GM21423 (cell line): Measurements from ENCODE around the gene STT3B.
"Not testable (repeated sequence)": the region's sequence is repeated elsewhere in the genome, so short reads cannot be mapped to it uniquely, and the experiment has no call there.

Source experiments
- ATAC-seq: cut with Tn5 transposase; IDR thresholded peaks from one replicate; pipeline ENCODE4 v1.9.1; 2021; ENCODE audit warnings: mild to moderate bottlenecking, moderate library complexity; ENCODE audit not compliant: unreplicated experiment

Gene STT3B

DNA sequence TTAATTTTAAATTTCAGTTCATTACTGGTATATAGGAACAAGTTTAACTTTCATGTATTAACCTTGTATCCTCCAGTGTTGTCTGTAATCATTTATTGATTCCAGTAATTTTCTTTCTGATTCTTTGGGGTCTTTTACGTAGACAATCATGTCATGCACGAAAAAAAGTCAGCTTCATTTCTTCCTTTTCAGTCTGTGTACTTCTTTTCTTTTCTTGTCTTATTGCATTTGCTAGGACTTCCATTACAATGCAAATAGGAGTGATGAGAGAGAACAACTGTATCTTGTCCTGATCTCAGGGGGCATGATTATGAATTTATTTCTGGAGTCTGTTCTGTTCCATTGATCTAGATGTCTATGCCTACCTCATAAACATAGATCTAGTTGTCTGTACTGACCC, 56.5 kb downstream of the STT3B start:
- ATAC-seq: no peak

- ATAC-seq: no peak
Measured at GRCh38 chr3:31590650-31591049, 57.9 kb downstream of the STT3B start.

- no peak for ATAC-seq
Measured at GRCh38 chr3:31592764-31593163, 60.0 kb downstream of the STT3B start.

DNA sequence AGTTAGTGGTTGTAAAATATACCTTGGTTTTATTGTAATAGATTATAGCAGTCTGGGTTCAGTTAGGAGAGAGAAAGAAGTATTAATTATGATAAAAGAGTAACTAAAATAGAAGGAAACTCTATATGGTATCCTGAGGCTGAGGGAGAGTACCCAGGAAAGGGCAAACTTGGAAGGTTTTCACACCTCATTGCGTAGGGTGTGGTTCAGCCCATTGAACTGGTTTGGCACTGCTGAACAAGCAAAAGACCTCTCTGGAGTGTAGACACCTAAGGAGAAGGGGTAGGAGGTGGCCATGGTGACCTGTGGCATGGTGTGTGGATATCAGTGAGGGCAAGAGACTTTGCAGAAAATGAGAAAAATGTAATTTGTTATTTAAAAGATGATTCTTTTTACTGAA, 63.5 kb downstream of the STT3B start:
- ATAC-seq: no peak

GRCh38 chr3:31600431-31600830, 67.7 kb downstream of the STT3B start:
- no peak for ATAC-seq

DNA sequence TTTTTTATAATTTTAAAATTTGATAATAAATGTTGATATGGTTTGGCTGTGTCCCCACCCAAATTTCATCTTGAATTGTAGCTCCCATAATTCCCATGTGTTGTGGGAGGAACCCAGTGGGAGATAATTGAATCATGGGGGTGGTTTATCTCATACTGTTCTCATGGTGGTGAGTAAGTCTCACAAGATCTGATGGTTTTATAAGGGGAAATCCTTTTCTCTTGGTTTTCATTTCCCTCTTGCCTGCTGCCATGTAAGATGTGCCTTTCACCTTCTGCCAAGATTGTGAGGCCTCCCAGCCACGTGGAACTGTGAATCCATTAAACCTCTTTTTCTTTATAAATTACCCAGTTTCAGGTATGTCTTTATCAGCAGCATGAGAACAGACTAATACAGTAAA, 72.6 kb downstream of the STT3B start:
- not testable (repeated sequence) for ATAC-seq

- ATAC-seq: no peak
Measured at GRCh38 chr3:31606453-31606852, 73.7 kb downstream of the STT3B start.

- ATAC-seq: no peak
Measured at GRCh38 chr3:31610700-31611275, 78.1 kb downstream of the STT3B start.

- ATAC-seq: no peak
Measured at GRCh38 chr3:31613177-31613576, 80.5 kb downstream of the STT3B start.

GRCh38 chr3:31613654-31614053, 80.9 kb downstream of the STT3B start:
- ATAC-seq: no peak

GRCh38 chr3:31614162-31614921, 81.6 kb downstream of the STT3B start:
- ATAC-seq: no peak

- ATAC-seq: no peak
Measured at GRCh38 chr3:31615071-31615875, 82.5 kb downstream of the STT3B start.

DNA sequence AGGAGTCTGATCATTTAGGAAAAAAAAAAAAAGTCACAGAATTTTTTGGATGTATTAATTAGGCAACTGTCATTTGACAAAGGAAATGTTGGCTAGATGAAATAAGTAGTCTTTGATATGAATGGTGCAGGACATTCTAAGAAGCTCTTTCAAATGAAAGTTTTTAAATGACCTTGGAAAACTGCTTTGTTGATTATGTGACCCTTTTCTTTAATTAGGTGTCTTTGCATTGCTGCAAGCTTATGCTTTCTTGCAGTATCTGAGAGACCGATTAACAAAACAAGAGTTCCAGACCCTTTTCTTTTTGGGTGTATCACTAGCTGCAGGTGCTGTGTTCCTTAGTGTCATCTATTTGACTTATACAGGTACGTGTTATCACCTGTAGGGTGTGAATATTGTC, 84.0 kb downstream of the STT3B start:
- ATAC-seq: no peak

GRCh38 chr3:31620656-31621055, 87.9 kb downstream of the STT3B start:
- ATAC-seq: no peak

DNA sequence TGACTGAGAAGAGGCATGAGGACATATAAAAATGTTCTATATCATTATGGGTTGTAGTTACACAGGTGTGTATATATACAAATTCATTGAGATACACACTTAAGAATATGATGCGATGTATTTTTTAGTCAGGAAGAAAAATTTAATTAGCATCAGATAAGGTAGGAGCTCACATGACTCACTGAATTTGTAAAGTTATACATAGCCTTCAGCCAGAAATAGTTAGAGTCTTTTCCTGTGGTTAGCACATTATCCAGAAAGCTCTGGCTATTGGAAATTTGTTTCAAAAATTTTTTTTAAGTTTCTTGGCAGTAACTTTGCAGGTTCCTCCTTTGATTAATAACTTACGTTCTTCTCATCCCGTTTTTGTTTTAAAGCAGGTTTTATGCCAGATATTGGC, 88.6 kb downstream of the STT3B start:
- ATAC-seq: no peak

GRCh38 chr3:31622636-31623288, 90.0 kb downstream of the STT3B start:
- ATAC-seq: peak; percentile 67

- peak; percentile 37 for ATAC-seq
Measured at GRCh38 chr3:31624083-31624709, 91.5 kb downstream of the STT3B start.

- ATAC-seq: no peak
Measured at GRCh38 chr3:31625358-31625757, 92.6 kb downstream of the STT3B start.

GRCh38 chr3:31629054-31629453, 96.3 kb downstream of the STT3B start:
- no peak for ATAC-seq

- no peak for ATAC-seq
Measured at GRCh38 chr3:31634476-31634875, 101.8 kb downstream of the STT3B start.

DNA sequence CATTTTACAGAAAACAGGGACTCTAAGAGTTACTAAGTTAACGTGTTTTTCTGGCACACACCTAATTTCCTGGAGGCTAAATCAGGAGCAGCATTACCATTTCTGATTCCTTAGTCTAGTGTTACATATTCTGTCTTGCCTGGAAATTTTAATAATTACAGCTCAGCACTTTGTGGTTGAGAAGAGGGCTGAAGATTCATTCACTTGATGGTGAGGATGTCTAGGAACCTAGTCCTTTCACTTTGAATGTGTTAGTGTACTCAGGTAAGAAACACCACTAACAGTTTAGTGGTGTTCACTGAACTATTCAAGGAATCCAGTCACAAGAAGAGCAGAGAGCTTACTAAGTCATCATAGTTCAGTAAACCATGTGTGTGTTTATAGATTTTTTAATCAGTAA, 102.8 kb downstream of the STT3B start:
- ATAC-seq: peak; percentile 39
